ENCODE measurements around the gene AAMP.
A peak's percentile ranks its signal among the peaks of the same experiment; 100 is the strongest.

Gene AAMP

DNA sequence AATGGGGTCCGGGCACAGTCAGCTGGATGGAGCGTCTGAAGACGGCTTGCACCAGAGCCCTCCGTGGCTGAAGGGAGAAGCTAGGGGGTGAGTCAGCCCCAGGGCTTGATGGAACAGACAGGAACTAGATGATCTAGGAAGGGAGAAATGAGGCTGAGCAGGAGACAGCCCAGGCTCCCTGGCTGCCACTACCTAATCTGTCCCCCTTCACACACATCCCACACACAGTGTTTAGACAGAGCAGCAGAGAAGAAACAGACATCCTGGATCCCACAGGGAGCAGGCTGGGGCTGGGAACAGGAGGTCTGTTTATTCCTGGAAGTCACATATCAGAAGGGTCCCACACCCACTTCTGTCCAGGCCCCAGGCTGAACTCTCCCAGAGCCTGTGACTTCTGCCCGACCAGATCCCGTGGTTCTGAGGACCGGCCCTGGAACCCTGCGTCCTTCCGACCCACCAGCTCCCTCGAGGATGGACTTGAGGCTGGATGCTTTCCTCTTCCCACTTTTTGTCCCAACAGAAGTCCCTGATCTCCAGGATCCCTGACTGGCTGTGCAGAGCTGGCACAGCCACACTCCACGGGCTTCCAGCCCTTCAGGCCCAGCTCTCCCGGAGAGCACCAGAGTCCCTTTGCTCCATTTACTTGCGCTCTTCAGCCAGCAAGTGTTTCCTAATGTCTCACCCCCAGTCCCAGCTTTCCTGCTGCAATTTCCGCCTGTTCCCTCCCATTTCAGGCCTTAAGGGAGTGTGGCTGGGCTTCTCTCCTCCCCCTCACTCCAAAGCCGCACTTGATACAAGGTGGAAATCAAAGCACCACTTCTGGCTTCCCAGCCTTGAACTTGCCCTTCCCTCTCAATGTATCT is 10.6 kb downstream of the AAMP start:
- DNase-seq (ENCODE audit: low read depth in 2 of 2): peak; percentile 15

DNA sequence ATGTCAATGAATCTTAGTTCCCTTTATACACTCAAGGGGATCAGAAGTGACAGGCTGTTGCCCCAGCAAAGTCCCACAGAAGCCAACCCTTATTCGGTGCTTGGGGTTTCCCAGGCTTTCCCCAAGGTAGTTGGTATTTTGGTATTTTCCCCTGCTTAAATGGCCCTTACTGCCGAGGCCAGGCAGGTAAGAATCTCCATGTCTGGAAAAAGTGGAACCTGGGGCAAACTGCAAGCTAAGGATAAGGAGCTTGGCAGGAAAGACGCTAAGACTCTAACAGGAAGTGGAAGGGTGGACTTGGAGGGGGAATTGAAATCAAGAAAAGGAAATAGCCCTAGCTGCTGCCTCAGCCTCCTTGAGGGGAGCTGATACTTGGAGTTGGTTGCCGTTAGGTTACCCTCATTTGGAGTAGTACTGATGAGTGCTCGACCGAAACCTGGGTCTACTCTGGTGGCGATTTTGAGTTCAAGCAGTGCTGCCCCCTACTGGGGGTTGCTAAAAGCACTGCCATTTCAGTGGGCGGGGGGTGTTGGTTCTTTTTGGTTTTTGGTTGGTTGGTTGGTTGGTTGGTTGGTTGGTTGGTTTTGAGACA is 12.5 kb downstream of the AAMP start:
- no peak for DNase-seq (ENCODE audit: low read depth in 2 of 2)

GRCh38 chr2:218256612-218257350 is 13.2 kb downstream of the AAMP start:
- DNase-seq (ENCODE audit: low read depth in 2 of 2): no peak

GRCh38 chr2:218255446-218255845 is 14.5 kb downstream of the AAMP start:
- DNase-seq (ENCODE audit: low read depth in 2 of 2): peak; percentile 18 to 21

GRCh38 chr2:218253232-218253625 is 16.7 kb downstream of the AAMP start:
- DNase-seq (ENCODE audit: low read depth in 2 of 2): no peak

DNA sequence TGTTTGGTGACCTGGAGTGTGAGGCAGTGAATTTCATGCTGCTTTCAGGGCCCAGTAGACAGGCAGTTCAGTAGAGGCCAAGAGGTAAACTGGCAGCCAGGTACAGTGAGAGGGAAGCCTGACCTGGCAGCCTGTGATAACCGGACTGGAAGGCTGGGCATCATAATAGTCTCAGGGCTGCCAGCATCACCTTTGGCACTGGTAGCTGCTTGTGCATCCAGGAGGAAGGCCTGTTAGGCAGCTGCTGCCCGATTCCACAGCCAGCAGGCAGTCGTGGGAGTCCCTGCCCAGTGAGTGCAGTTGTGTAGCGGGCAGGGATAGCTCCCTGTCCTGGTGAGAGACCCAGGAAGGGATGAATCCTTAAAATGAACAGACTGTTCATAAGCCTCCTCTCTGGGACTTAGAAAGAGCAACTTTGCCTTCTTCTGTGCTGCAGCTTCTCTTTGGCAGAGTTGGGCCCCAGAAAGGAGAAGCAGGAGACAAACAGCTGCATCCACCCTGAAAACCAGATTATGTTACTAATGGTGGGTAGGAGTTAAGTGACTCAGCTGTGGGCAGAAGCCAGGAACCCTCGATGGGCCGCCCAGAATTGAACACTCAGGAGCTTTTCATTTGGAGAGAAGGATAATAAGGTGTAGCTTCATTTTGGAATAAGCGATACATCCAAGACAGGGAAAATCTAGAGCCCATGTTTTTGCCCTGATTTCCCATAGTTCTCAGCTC is 17.3 kb downstream of the AAMP start:
- no peak for DNase-seq (ENCODE audit: low read depth in 2 of 2)

DNA sequence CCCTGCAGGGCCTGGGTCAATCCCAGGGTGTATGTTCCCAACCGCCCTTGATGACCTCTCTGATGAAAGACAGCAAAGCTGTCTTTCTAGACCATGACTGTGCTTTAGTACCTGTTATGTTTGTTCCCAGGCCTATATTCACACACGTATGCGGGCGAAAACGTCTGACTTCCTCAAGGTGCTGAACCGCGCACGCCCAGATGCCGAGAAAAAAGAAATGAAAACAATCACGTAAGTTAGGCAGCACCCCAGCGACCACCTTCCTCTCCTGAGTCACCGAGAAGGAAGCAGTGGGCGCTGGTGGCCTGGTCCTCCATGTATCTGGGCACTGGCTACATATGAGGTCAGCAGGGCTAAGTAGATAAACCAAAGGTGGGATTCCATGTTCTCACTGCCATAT is 20.2 kb downstream of the AAMP start:
- DNase-seq (ENCODE audit: low read depth in 2 of 2): no peak

DNA sequence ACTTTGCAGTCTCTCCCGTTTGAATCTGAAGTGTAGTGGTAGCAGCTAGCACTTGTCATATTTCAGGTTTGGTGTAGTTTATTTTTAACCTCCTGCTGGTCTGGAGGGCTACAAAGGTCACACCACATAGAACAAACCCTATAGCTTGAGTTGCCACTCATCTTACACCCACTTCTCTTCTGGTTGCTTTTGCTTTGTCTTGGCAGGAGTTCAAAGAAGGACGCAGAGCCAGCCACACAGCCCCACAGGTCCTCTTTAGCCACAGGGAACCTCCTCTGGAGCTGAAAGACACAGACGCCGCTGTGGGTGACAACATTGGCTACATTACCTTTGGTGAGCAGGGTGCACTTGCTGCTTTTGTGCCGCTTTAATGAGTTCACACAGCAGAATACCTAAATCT is 24.7 kb downstream of the AAMP start:
- DNase-seq (ENCODE audit: low read depth in 2 of 2): no peak

DNA sequence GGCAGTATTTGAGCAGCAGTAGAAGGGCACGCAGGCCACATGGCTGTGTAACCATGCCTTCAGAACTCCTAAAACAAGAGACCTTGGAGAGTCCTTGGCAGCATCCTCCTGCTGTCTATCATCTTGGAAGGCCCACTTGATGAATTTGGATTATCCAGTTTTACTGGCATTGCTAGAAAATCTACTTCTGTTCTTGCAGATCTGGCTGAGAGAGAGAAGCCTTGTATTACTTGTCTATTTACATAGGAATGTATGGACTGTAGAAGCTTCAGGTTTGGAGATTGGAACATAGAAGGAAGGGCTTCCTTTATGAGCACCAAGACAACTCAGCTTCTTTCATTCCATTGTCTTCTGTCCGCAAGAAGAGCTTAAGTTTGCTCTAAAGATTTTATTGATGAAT is 25.3 kb downstream of the AAMP start:
- no peak for DNase-seq (ENCODE audit: low read depth in 2 of 2)

DNA sequence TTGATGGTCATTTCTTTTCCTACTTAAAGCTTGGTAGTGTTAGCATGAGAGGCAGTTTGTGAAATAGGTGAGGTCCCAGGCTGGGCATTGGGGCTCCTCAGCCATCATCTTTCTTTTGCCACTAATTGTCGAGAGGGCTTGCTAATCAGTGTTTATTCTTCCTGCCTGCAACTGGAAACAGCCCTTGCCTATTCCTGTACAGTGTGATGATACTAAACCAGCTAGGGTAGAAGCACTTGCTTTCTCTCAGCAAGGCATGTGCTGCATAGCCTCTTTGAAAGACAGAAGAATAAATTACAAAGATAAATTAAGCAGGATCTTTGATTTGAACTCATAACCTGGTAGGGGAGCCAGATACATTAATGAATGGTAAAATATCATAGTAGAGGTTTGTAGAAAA is 25.7 kb downstream of the AAMP start:
- no peak for DNase-seq (ENCODE audit: low read depth in 2 of 2)

DNA sequence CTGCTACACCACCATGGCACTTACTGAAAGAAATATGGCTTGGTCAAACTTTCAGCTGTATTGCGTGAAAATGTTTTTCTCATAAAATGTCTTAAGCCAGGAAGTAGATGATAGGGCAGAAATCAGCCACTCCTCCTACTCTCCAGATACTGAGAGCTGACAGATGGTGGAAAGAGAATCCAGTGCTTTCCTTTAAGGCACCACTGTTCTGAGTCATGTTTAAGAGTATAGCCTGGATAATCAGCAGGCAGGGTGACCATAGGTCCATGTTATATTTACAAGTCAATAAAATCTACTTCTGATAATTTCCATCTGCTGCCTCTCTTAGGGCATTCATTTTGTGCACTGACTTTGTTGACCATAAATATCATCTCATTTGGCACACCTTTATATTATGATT is 31.1 kb downstream of the AAMP start:
- no peak for DNase-seq (ENCODE audit: low read depth in 2 of 2)

- no peak for DNase-seq (ENCODE audit: low read depth in 2 of 2)
Measured at GRCh38 chr2:218236829-218237228, 33.1 kb downstream of the AAMP start.

DNA sequence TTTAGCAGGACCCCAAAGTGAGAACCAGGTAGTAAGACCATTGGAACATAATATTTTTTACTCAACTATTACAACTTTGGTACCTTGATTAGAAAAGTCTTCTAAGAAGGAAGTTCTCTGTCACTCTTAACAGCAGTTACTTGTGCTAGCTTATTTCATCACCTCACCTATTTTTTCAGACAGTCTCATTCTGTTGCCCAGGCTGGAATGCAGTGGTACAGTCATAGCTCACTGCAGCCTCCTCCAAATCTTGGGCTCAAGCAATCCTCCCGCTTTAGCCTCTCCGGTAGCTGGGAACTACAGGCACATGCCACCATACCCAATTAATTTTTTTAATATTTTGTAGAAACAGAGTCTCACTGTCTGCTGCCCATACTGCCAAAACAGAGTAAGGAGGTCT is 34.9 kb downstream of the AAMP start:
- DNase-seq (ENCODE audit: low read depth in 2 of 2): no peak

- no peak for DNase-seq (ENCODE audit: low read depth in 2 of 2)
Measured at GRCh38 chr2:218234521-218234920, 35.4 kb downstream of the AAMP start.

GRCh38 chr2:218233543-218233942 is 36.4 kb downstream of the AAMP start:
- DNase-seq (ENCODE audit: low read depth in 2 of 2): no peak

GRCh38 chr2:218230882-218231281 is 39.1 kb downstream of the AAMP start:
- DNase-seq (ENCODE audit: low read depth in 2 of 2): no peak

DNA sequence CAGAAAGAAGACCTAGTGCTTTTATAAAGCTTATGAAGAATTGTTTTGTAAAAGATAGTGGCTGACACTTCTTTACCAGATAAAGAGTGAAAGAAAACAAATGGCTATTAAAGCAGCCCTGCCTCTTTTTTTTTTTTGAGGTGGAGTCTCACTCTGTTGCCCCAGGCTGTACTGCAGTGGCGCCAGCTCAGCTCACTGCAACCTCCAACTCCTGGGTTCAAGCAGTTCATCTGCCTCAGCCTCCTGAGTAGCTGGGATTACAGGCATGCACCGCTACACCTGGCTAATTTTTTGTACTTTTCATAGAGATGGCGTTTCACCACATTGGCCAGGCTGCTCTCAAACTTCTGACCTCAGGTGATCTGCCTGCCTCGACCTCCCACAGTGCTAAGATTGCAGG is 40.1 kb downstream of the AAMP start:
- DNase-seq (ENCODE audit: low read depth in 2 of 2): no peak

GRCh38 chr2:218229239-218229638 is 40.7 kb downstream of the AAMP start:
- DNase-seq (ENCODE audit: low read depth in 2 of 2): peak; percentile 60 to 65

DNA sequence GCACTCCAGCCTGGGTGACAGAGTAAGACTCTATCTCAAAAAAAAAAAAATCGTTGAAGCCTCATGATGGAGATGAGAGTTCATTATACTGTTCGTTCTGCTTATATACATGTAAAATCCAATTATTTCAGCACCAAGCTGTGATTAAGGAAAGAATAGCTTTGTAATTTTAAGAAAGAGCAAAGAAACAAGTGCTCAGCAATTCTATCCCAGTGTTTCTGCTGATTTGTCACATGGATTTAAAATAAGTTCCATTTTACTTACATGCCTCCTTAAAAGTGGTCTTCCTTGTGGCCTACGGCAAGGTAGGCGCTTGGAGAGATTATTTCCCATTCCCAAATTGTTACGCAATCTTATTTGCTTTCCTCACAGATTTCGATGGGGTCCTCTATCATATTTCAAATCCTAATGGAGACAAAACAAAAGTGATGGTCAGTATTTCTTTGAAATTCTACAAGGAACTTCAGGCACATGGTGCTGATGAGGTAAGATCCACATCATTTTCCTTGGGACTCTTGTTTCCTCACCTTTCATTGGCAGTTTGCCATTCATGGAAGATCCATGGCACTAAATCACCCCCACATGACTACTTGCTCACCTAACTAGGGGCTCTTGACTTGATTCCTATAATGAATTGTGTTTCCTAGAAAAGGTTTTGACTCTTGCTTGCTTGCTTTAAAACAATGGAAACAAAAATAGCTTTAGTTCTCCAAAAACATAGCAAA is 41.4 kb downstream of the AAMP start:
- no peak for DNase-seq (ENCODE audit: low read depth in 2 of 2)

DNA sequence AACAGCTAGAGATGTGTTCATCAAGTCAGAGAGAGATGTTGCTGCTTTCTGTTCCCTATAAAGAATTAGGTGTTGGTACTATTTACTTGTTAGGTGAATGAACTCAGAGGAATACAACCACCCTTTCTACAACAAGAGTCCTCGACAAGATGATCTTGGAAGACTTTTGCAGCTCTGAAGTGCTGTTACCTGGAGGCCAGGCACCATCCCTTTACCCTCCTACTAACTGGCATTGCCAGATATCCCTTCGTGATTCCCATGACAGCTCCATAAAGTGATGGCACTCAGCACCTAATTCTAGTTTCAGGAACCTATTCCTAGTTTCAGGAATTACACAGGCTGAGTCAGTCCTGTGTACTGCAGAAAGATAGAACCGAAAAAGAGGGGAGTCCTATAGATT is 43.0 kb downstream of the AAMP start:
- DNase-seq (ENCODE audit: low read depth in 2 of 2): no peak

DNA sequence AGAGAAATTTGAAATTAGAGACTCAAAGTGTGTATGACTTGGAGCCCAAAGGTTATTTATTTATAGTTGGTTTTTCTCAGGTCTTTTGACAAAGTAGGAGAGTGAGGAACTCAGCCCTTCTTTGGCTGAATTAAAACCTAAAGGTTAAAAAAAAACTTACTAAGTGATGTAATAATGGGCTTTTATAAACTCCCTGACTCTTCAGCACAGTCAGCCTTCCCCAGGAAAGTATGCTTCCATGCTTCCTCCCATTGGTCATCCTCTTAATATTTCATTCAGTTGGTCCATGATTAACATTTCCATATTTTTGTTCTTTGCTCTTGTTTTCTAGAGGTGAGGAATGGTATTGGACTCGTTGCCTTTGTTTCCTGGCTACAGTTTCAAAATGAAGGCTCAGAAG is 45.8 kb downstream of the AAMP start:
- no peak for DNase-seq (ENCODE audit: low read depth in 2 of 2)

DNA sequence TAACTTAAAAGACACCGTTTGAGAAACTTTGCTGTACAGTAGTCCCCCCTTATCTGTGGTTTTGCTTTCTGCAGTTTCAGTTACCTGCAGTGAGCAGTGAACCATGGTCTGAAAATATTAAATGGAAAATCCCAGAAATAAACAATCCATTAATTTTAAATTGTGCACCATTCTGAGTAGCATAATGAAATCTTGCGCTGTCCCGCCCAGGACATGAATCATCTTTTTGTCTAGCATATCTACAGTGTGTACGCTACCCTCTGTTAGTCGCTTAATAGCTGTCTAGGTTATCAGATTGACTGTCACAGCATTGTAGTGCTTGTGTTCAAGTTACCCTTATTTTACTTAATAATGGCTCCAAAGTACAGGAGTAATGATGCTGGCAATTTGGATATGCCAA is 46.9 kb downstream of the AAMP start:
- no peak for DNase-seq (ENCODE audit: low read depth in 2 of 2)

All from fibroblast of skin of left biceps (primary cell).